ENCODE results near the gene TSHZ1. TPM values are rescaled to one million over a fixed set of nuclear protein-coding genes. Genes with fewer than 3 reads are reported as not detected.

The TSHZ1 gene
- total RNA-seq, 1 donor from 2014 or later = 12.2 TPM

- peaks cover 4% of the 10 kb centered on the region for H3K36me3 Mint-ChIP-seq (ENCODE audit: unreplicated experiment)
- H3K27me3 Mint-ChIP-seq (ENCODE audit: unreplicated experiment) = no peaks in the 10 kb centered on the region
- H3K27ac Mint-ChIP-seq (ENCODE audit: unreplicated experiment) = no peak overlapping the region
- H3K9me3 Mint-ChIP-seq (ENCODE audit: unreplicated experiment) = no peaks in the 10 kb centered on the region
- H3K4me3 Mint-ChIP-seq (ENCODE audit: unreplicated experiment) = no peak overlapping the region
- H3K4me1 Mint-ChIP-seq (ENCODE audit: unreplicated experiment) = peaks cover 30% of the 10 kb centered on the region
- TF ChIP-seq CTCF (IDR thresholded peaks at IDR 0.05) = no peak
- no peak for DNase-seq (ENCODE audit: extremely low spot score, unreplicated experiment)
These were observed 4.3 kb downstream of the TSHZ1 start for GRCh38 chr18:75214766-75215510.

GRCh38 chr18:75215663-75216062 lies 5.1 kb downstream of the TSHZ1 start:
- H3K27me3 Mint-ChIP-seq (ENCODE audit: unreplicated experiment) = no peaks in the 10 kb centered on the region
- H3K36me3 Mint-ChIP-seq (ENCODE audit: unreplicated experiment) = peaks cover 4% of the 10 kb centered on the region
- no peaks in the 10 kb centered on the region for H3K9me3 Mint-ChIP-seq (ENCODE audit: unreplicated experiment)
- peaks cover 24% of the 10 kb centered on the region for H3K4me1 Mint-ChIP-seq (ENCODE audit: unreplicated experiment)
- H3K27ac Mint-ChIP-seq (ENCODE audit: unreplicated experiment) = no peak overlapping the region
- no peak for TF ChIP-seq CTCF (IDR thresholded peaks at IDR 0.05)
- no peak for DNase-seq (ENCODE audit: extremely low spot score, unreplicated experiment)
- no peak overlapping the region for H3K4me3 Mint-ChIP-seq (ENCODE audit: unreplicated experiment)

- Mint-ChIP-seq H3K9me3 (ENCODE audit: unreplicated experiment) (no peaks in the 10 kb centered on the region), H3K36me3 (ENCODE audit: unreplicated experiment) (peaks cover 4% of the 10 kb centered on the region), H3K27ac (ENCODE audit: unreplicated experiment) (no peak overlapping the region), H3K4me3 (ENCODE audit: unreplicated experiment) (no peak overlapping the region), H3K4me1 (ENCODE audit: unreplicated experiment) (peaks cover 22% of the 10 kb centered on the region), H3K27me3 (ENCODE audit: unreplicated experiment) (no peaks in the 10 kb centered on the region)
- TF ChIP-seq CTCF (IDR thresholded peaks at IDR 0.05) = no peak
- no peak for DNase-seq (ENCODE audit: extremely low spot score, unreplicated experiment)
These were observed 5.8 kb downstream of the TSHZ1 start for GRCh38 chr18:75216212-75216910.

GRCh38 chr18:75216911-75217689 lies 6.5 kb downstream of the TSHZ1 start:
- H3K4me3 Mint-ChIP-seq (ENCODE audit: unreplicated experiment) = no peak overlapping the region
- peaks cover 4% of the 10 kb centered on the region for H3K36me3 Mint-ChIP-seq (ENCODE audit: unreplicated experiment)
- H3K27ac Mint-ChIP-seq (ENCODE audit: unreplicated experiment) = no peak overlapping the region
- H3K27me3 Mint-ChIP-seq (ENCODE audit: unreplicated experiment) = no peaks in the 10 kb centered on the region
- no peaks in the 10 kb centered on the region for H3K9me3 Mint-ChIP-seq (ENCODE audit: unreplicated experiment)
- no peak for DNase-seq (ENCODE audit: extremely low spot score, unreplicated experiment)
- no peak for TF ChIP-seq CTCF (IDR thresholded peaks at IDR 0.05)
- H3K4me1 Mint-ChIP-seq (ENCODE audit: unreplicated experiment) = peaks cover 22% of the 10 kb centered on the region
